Urothelium cell line (cell line): Measurements from ENCODE around the gene STAB1.
A peak's percentile ranks its signal among the peaks of the same experiment; 100 is the strongest.

Experiments
- DNase-seq: peaks from one replicate; pipeline ENCODE4 v3.0.0; 2011; ENCODE audit warnings: low spot score, mixed read lengths
- FAIRE-seq: peaks from 2 replicates; lab custom pipeline; 2011; peaks lifted over from hg19 to GRCh38; lab: Jason Lieb, UNC

Gene STAB1

DNA sequence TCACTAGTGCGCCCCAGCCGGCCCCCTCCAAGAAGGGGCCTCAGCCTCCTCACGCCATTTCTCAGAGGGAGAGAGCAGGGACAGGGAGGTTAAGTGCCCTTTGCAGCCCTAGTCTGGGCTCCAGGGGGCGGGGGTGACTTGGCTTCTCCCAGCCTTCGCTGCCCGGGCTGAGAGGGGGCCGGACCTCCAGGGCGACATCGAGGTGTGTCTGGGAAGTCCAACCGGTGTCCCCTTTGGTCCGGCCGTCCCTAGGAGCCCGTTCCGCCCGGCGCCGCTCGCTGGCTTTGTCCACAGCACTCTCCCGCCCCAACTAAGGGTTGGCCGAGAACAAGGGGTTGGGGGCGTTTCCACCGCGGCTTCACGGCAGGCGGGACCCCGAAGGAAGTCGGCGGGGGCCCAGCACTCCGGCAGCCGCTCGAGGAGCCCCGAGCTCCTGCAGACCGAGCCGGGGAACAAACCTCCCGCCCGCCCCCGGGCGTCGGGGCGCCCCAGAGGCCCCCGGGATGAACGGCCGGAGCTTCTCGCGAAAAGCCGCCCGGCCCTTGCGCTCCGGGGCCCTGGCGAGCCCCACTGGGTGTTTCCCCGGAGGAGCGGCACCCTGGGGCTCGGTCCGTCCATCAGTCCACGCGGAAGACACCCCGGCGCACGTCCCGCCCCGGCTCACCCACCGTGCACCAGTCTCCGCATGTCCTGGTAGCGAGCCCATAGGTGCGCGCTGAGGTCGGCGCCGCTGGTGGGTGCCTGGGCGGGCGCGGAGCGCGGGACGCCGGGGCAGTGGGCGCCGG, 37.9 kb downstream of the STAB1 start:
- DNase-seq (peak; percentile 38), FAIRE-seq (no peak)

- peak; percentile 96 for DNase-seq
Measured at GRCh38 chr3:52533623-52534280, 38.6 kb downstream of the STAB1 start, which contains the start of gene NT5DC2. Gene NT5DC2, minus strand, starts transcription at chr3:52533857. Its CDS starts 120 bp downstream, at chr3:52533737.

GRCh38 chr3:52534281-52535183, 39.4 kb downstream of the STAB1 start:
- no peak for FAIRE-seq
- DNase-seq: no peak

More at GRCh38 chr3:52533623-52534280, 38.6 kb downstream of the STAB1 start, which contains the start of gene NT5DC2:
- no peak for FAIRE-seq

GRCh38 chr3:52535411-52536111, 40.4 kb downstream of the STAB1 start:
- no peak for FAIRE-seq

DNA sequence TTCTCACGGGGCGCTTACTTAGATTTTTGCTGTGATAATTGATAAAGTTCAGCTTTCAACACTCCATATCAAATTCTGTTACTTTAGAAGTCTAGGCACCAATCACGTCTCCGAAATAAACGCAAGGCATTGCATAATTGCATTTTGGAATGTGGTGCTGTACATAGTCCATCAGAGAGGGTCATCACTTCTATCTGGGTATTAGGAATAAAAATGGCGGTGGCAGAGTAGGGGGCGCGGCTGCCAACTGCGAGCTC, 40.9 kb downstream of the STAB1 start:
- FAIRE-seq (no peak), DNase-seq (no peak)

More at GRCh38 chr3:52535411-52536111, 40.4 kb downstream of the STAB1 start:
- DNase-seq: no peak

DNA sequence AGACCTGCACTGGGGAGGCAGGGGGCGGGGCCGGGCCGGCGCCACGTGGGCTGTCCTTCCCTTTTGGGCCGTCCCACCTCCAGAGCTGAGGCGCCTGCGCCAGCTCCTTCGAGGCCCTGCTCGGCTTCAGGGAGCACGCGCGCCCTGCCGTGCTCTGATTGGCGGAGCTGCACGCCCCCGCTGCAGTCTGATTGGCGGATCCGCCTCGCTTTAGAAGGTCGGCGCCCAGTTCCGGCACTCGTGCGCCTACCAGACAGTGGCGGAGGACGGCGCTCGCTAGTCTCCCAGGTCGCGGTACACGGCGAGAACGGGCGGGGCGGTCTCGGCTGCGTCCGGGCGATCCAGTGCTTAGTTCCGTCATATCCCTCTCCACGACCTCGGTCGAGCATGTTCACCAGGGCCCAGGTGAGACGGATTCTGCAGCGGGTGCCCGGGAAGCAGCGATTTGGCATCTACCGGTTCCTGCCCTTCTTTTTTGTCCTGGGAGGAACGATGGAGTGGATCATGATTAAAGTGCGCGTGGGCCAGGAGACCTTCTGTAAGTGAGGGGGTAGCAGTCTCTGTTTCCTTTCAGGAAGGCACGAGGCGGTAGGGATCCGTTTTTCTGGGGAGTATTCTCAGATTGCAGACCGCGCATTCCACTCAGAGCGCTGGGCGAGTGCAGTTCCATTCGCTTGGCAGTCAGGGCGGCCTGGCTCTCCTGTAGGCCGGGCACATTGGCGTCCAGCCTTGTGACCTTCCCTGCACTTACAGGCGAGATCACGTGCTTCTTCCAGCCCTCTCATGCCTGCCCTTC, 41.4 kb downstream of the STAB1 start, which contains the start of gene UQCC5:
UQCC5 (plus strand) TSS at position 237 of the 796 bp plus-strand sequence; CDS start at position 388, 151 bp downstream.
- DNase-seq (peak; percentile 99), FAIRE-seq (peak; percentile 85)

GRCh38 chr3:52537165-52537620, 42.1 kb downstream of the STAB1 start:
- FAIRE-seq (no peak), DNase-seq (no peak)

DNA sequence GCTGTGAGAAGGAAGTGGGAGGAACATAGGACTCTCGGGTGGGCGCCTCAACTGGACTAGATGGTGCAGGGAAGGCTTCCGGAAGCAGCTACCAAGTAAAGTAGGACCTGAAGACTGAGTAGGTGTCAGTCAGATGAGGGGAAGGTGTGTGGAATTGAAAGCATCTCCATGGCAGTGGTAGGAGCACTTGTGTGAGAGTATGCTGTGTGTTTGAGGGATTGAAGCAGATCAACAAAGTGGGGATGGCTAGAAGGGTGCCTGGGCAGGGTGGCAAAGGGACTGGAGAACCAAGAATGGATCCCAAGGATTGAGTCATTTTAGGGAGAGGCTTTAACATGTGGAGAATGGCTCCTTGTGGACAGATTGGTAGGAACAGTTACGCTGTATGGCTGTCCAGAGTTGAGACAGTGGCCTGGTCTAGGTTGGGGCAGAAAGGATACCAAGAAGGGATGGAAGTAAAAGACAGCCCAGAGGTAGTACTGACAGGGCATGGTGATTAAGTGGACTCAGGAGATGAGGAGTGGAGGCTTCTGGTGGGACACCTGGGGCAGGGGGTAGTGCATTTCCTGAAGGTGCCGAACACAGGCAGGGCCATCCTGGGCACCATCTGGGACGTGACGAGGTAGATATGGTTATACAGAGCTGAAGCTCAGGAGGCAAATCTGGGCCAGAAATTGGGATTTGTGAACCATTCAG, 42.7 kb downstream of the STAB1 start:
- FAIRE-seq: no peak

GRCh38 chr3:52539010-52539653, 44.0 kb downstream of the STAB1 start:
- FAIRE-seq: no peak
- DNase-seq: no peak

More for the DNA sequence above, 42.7 kb downstream of the STAB1 start:
- no peak for DNase-seq

GRCh38 chr3:52541050-52541449, 45.9 kb downstream of the STAB1 start:
- FAIRE-seq (no peak), DNase-seq (no peak)

DNA sequence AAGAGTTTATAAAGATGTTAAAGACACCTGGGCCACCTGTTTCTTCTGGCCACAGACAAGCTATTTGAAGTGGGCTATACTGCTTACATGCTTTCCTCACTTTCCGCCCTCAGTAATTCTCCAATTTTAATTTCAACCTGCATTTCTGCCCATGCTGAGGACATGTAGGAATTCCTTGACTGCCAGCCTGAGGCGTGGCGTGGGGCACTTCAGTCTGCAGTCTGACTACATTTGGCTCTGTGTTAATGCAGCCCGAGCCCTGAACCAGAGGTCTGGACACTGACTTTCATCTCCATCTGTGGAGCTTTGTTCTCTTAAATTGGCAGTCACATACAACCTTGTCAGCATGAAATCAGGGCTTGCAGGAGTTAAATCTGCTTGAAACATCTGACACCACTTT, 49.8 kb downstream of the STAB1 start:
- FAIRE-seq (no peak), DNase-seq (no peak)

DNA sequence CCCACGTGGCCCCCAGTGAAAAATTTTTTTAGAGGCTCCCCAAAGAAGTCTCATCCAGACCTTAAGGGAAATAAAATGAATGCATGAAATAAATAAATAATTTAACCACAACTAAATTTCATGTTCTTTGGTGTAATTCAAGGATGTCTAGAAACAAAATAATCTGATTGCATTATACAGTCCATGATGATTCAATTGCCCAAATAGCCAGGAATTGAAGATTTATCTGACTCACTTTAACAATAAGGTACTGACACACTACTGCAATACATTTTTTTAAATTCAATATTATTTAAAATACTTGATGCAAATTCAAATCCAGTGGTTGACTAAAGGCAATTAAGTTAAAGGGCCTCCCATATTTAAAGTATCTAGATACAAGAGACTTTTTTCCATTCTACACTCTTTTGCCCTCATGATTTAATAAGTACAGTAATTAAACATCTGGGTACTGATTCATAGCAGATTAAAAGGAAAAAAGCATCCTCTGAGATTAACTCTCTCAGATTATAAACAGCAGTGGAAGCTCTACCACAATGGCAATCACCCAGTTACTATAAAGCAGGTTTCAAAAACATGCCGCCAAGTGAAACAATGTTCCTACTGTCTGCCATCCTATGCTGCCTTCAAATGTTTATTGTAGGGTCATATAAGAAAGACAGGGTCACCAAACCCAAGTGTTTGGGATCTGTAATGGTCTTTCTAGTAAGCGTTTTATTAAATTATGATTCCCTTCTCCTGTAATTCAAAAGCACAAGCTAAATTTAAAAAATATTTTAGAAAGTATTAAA, 51.2 kb downstream of the STAB1 start:
- FAIRE-seq (no peak), DNase-seq (no peak)

DNA sequence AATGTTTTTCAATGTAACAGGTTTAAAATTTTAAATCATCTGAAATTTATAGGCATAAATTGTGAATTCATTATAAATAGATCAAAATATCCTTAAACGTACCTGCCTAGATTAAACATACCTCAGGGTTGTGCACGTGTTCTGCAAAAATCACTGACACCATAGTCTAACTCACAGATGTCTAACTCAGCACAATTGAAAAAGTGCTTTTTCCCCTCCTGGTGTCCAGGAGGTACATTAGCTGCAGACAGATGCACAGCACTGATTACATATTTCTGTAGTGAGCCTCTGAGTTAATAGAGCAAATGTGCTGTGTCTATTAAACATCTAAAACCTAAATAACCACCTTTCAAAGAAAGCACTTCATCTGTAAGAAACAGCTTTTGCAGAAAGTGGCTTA, 52.0 kb downstream of the STAB1 start:
- FAIRE-seq: no peak

DNA sequence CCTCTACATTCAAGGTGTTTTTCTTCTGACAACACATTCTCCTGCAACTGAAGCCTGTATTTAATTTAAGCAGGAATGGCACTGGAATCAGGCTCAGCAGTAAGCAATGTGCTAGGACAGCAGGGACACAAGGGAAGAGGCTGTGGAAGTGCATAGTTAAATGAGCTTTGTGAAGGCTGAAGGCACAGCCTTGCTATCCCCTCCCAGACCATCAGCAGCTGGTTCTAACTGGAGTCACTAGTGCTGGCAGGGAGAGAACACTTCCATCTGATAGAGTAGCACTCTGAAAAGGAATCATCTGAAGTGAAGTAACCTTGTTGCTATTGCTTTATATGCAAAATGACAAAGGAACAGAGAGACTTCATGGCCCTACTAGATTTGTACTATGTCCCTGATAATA, 56.0 kb downstream of the STAB1 start:
- no peak for FAIRE-seq
- DNase-seq: no peak

More for the DNA sequence above, 52.0 kb downstream of the STAB1 start:
- no peak for DNase-seq

DNA sequence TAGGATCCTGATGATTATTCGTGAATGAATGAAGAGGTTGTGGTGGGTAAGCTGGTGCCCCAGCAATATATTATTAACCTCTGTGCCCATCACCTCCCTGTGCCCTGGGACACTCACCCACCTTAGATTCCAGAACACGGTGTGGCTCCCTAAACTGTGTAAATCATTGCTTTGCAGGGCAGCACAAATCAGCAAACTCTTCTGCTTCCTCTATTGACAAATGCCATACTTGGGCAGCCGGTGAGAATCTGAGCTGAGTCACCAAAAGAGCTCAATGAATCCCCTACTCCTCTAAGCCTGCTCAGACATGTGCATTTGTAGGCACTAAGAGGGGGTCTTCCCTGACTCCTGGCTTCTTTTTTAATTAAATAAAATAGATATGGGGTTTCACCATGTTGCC, 57.0 kb downstream of the STAB1 start:
- DNase-seq: no peak
- FAIRE-seq: no peak

DNA sequence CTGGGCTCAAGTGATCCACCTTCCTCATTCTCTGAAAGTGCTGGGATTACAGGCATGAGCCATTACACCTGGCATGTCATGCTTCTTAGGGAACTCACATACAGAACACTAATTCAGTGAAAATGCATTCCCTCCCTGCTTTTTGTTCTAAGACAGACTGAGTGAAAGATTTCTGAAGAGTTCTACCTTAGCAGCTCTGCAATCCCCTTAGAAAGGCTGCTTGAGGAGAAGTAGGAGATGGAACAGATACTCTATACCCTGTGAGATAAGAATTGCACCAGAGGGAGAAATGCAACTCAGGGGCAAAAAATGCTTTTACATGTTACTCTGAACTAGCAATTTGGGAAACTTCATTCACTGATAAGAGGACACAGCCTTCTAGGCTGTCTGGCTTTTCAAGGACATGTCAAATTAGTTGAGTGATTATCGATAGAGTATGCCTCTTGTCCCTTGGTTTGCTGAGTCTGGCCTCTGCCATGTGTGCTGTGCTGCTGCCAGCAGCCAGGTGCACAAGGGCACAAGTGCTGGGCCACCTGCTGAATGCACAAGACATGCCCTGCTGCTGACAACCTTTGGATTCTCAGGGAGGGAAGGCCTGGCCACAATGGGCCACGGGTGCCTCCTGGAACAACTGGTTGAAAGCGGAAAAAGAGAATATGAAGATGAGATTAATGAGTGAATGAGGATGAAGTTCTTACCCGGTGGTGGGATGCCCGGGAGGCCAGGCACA, 59.1 kb downstream of the STAB1 start:
- FAIRE-seq (no peak), DNase-seq (no peak)

GRCh38 chr3:52555056-52555455, 59.9 kb downstream of the STAB1 start:
- DNase-seq (no peak), FAIRE-seq (no peak)
